ENCODE measurements around the gene GTF3C1.

The GTF3C1 gene

DNA sequence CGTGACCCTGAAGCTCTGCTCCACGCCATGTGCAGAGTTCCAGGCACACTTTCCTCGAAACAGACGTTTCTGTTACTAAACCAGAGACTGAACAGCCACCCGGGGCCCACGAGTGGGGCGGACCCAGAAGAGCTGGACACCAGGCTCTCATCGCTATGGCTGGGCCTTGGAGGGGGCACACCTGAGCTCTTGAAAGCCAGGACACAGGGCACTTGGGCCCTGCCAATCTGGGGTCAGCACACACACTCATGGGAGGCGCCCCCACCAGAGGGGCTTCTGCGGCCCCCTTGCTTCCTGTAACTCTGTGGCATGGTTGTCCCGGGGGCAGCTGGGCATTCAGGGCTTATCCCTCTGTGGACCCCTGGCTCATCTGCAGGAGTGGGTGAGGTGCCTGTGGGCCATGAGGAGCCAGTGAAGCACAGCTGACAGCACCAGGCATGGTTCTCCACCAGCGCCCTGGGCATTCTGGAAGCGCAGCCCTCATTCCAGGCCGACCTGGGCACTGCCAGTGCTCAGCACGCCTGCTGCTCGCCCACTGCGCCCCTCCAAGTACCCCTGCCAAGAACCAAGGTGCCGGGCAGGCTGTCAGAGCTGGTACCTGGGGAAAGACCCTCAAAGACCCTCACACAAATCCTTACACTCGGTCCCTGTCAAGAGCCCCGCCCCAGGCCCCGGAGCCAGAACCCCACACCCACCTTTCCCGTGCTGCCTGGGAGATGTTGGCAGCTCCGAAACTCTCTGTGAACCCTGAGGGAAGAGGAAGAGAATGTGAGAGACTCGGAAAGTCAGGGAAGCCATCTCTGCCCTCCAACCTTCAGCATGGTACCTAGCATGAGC lies 86.6 kb downstream of the GTF3C1 start:
- TF ChIP-seq, protein P1, sequence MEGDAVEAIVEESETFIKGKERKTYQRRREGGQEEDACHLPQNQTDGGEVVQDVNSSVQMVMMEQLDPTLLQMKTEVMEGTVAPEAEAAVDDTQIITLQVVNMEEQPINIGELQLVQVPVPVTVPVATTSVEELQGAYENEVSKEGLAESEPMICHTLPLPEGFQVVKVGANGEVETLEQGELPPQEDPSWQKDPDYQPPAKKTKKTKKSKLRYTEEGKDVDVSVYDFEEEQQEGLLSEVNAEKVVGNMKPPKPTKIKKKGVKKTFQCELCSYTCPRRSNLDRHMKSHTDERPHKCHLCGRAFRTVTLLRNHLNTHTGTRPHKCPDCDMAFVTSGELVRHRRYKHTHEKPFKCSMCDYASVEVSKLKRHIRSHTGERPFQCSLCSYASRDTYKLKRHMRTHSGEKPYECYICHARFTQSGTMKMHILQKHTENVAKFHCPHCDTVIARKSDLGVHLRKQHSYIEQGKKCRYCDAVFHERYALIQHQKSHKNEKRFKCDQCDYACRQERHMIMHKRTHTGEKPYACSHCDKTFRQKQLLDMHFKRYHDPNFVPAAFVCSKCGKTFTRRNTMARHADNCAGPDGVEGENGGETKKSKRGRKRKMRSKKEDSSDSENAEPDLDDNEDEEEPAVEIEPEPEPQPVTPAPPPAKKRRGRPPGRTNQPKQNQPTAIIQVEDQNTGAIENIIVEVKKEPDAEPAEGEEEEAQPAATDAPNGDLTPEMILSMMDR (IDR thresholded peaks at IDR 0.05; ENCODE audit: low read depth, low read length, missing control alignments): no peak
- no peak overlapping the region for H3K4me3 ChIP-seq (ENCODE audit: low read depth, low read length)
- DNase-seq (ENCODE audit: low read depth): no peak

DNA sequence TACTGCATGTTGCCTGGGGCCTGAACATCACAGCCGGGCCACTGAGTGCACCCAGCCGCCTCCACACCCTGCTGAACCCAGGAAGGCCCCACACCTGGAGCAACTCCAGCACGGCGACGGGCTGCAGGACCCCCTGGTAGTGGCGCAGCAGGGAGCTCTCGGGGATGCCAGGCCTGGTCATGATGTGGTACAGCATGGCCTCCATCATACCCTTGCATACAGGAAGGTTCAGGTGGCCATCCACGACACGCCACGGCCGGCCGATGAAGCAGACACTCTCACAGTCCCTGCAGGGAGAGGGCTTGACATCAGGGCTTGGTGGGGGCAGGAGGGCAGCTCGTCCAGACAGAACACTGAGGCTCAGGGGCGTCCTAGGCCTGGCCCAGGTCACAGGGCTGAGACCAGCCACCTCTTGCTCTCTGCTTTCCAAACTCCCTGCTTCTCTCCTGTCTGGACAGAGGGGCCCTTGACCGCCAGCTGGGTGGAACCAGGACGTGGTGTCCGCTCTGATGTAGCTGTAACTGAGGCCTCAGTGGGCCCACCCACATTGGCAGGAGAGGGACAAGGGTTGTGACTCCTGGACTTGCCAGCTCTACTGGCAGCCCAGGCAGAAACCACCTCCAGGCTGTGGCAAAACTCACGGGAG lies 87.4 kb downstream of the GTF3C1 start:
- H3K4me3 ChIP-seq (ENCODE audit: low read depth, low read length): no peak overlapping the region
- TF ChIP-seq, protein P1 (IDR thresholded peaks at IDR 0.05; ENCODE audit: low read depth, low read length, missing control alignments): no peak
- no peak for DNase-seq (ENCODE audit: low read depth)

DNA sequence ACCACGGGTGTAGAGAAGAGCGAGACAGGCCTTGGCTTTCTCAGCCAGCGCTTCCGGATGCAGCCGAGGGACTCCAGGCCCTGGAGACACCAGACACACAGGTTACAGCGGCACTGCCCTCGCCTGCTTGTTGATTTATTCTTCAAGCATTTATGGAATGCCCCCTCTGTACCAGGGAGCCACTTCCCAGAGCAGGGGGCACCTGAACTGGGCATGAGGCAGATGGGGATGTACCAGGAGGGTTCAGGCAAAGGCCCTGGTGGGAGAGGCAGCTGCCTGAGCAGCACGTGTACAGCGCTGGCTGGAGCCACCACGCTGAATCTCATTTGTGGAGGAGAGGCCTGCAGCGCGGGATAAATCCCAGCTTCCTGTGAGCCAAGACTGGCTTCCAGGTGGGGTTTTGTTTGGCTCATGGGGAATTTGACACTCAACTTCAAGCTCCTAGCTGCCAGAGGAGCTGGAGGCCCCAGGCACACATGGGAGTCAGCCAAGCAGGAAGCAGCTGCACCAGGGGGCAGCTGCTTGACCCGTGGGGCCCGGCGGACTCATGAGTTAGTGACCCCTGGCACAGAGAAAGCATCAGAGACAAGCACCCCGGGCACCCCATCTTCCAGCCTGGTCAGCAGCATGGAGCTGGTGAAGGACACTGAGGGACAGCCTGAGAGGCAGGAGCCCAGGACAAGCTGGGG lies 88.1 kb downstream of the GTF3C1 start:
- no peak overlapping the region for H3K4me3 ChIP-seq (ENCODE audit: low read depth, low read length)
- TF ChIP-seq, protein P1 (IDR thresholded peaks at IDR 0.05; ENCODE audit: low read depth, low read length, missing control alignments): no peak
- no peak for DNase-seq (ENCODE audit: low read depth)

GRCh38 chr16:27460663-27461482 lies 88.8 kb downstream of the GTF3C1 start:
- TF ChIP-seq, protein P1 (IDR thresholded peaks at IDR 0.05; ENCODE audit: low read depth, low read length, missing control alignments): no peak
- no peak for DNase-seq (ENCODE audit: low read depth)
- H3K4me3 ChIP-seq (ENCODE audit: low read depth, low read length): no peak overlapping the region

GRCh38 chr16:27460213-27460612 lies 89.5 kb downstream of the GTF3C1 start:
- TF ChIP-seq, protein P1 (IDR thresholded peaks at IDR 0.05; ENCODE audit: low read depth, low read length, missing control alignments): no peak
- DNase-seq (ENCODE audit: low read depth): no peak
- H3K4me3 ChIP-seq (ENCODE audit: low read depth, low read length): no peak overlapping the region

DNA sequence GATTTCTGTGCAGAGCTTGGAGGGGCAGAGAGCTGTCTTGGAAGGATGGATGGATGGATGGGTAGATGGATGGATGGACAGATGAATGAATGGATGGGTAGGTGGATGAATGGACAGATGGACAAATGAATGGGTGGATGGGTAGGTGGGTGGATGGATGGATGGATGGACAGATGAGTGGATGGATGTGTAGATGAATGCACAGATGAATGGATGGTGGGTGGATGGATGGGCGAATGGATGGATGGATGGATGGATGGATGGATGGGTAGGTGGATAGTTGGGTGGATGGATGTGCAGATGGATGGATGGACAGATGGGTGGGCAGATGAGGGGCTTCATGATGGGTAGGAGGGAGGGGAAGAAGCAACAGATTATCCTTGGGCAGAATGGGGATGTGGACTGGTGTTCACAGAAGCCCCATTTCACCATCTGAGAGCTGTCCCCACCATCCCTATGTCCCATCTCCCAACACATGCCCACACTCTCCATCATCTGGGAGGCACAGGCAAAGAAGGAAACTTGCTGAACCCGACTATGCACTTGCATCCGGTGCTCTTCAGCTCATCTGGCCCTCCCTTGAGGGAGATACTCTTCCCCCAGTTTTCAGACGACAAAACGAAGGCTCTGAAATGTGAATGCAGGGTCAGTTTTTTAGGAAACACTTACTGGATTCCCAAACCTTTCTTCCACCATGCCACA lies 90.6 kb downstream of the GTF3C1 start:
- TF ChIP-seq, protein P1 (IDR thresholded peaks at IDR 0.05; ENCODE audit: low read depth, low read length, missing control alignments): no peak
- no peak overlapping the region for H3K4me3 ChIP-seq (ENCODE audit: low read depth, low read length)
- no peak for DNase-seq (ENCODE audit: low read depth)
